K562 (cell line): ENCODE data around the gene SARS1. TPM values are rescaled to one million over a fixed set of nuclear protein-coding genes. Genes with fewer than 3 reads are reported as not detected.

Experiments used
- ATAC-seq: fragments of 200-7000 bp; cut with Tn5 transposase; 3 replicates; pipeline ENCODE4 v1.9.1; 2020; ENCODE audit warnings: moderate library complexity
- BruUV-seq: library from RNA; stranded (reverse); fragments of 400-500 nt; replicated peaks from 2 replicates; lab custom pipeline; 2021; lab: Mats Ljungman, UMichigan
- CTCF ChIA-PET: fragments of 300-600 bp; formaldehyde crosslinking; extraction: SDS; loops from one replicate; lab custom pipeline; 2021; ENCODE audit warnings: low intra/inter-chr PET ratio; lab: Yijun Ruan, JAX
- POLR2A ChIA-PET: fragments of 300-600, 350-650 bp; sonication (Branson Sonifier 250); formaldehyde crosslinking; extraction: SDS; loops from one replicate; lab custom pipeline; 2021; ENCODE audit warnings: antibody characterized with exemption, inconsistent platforms; lab: Yijun Ruan, JAX
- DNase-seq, 4 experiments: peaks; one replicate each; pipeline versions ENCODE4 v3.0.0 to v3.0.0-alpha.2; 2011 to 2018; ENCODE audit warnings: low spot score in 3 of 4, mixed read lengths in 3 of 4; ENCODE audit errors: extremely low read depth in 1 of 4
- FAIRE-seq: peaks from 2 replicates; lab custom pipeline; 2011; peaks lifted over from hg19 to GRCh38; lab: Jason Lieb, UNC
- H2AFZ ChIP-seq: 2 replicates; pipeline ENCODE4 v1.6.0; 2011; ENCODE audit warnings: low read depth, low read length, control low read depth, inconsistent platforms
- H3K27ac ChIP-seq: fragments of 200-600 bp; 3 replicates; pipeline ENCODE4 v1.8.0; 2011; ENCODE audit warnings: low read depth, mild to moderate bottlenecking, control low read depth, inconsistent platforms, low read length, moderate library complexity, mixed read lengths; ENCODE audit errors: extremely low read depth
- H3K27me3 ChIP-seq, 2 experiments: fragments of 300-600 bp in 1 of 2; 2 replicates in 1 of 2; 3 replicates in 1 of 2; pipeline versions ENCODE4 v1.6.0 to v1.8.0; 2011; ENCODE audit warnings: inconsistent platforms in 2 of 2, low read length in 2 of 2, mild to moderate bottlenecking in 1 of 2, mixed read lengths in 1 of 2, moderate library complexity in 1 of 2; ENCODE audit not compliant: control insufficient read depth in 2 of 2, insufficient read depth in 2 of 2
- H3K36me3 ChIP-seq: fragments of 300-600 bp; 3 replicates; pipeline ENCODE4 v1.8.0; 2011; ENCODE audit warnings: mild to moderate bottlenecking, low read length, inconsistent platforms; ENCODE audit not compliant: control insufficient read depth, insufficient read depth
- H3K4me1 ChIP-seq, 2 experiments: fragments of 200-600 bp in 1 of 2; replicated peaks in 1 of 2; 2 replicates in 1 of 2; 3 replicates in 1 of 2; pipeline versions ENCODE4 v1.5.1 to v1.8.0; 2011; ENCODE audit warnings: inconsistent platforms in 2 of 2, low read length in 2 of 2, mild to moderate bottlenecking in 1 of 2, mixed read lengths in 1 of 2, moderate library complexity in 1 of 2; ENCODE audit not compliant: control insufficient read depth in 2 of 2, insufficient read depth in 2 of 2
- H3K4me2 ChIP-seq: 2 replicates; pipeline ENCODE4 v1.6.1; 2011; ENCODE audit warnings: low read length, control low read depth, inconsistent platforms, mixed read lengths; ENCODE audit not compliant: insufficient read depth
- H3K4me3 ChIP-seq: fragments of 200-600 bp; sonication (generic), shearing (Covaris generic); 2 replicates; pipeline ENCODE4 v1.5.1; 2016; ENCODE audit warnings: control low read depth, inconsistent platforms
- H3K79me2 ChIP-seq: fragments of 200-600 bp; 3 replicates; pipeline ENCODE4 v1.8.0; 2011; ENCODE audit warnings: low read length, inconsistent platforms; ENCODE audit not compliant: control insufficient read depth, insufficient read depth
- H3K9ac ChIP-seq, 2 experiments: 2 replicates each; pipeline versions ENCODE4 v1.6.0 to v1.6.1; 2011; ENCODE audit warnings: low read depth in 2 of 2, low read length in 2 of 2, control low read depth in 1 of 2, inconsistent platforms in 1 of 2, mild to moderate bottlenecking in 1 of 2, mixed read lengths in 1 of 2; ENCODE audit not compliant: insufficient read depth in 1 of 2
- H3K9me1 ChIP-seq: one replicate; pipeline ENCODE4 v1.6.0; 2011; ENCODE audit warnings: inconsistent platforms, mild to moderate bottlenecking, low read length, moderate library complexity; ENCODE audit not compliant: control insufficient read depth, insufficient read depth
- H3K9me3 ChIP-seq: replicated peaks from 2 replicates; pipeline ENCODE4 v1.5.1; 2011; ENCODE audit warnings: low read depth, low read length, inconsistent platforms; ENCODE audit not compliant: control insufficient read depth, insufficient read depth
- H4K20me1 ChIP-seq: replicated peaks from 2 replicates; pipeline ENCODE4 v1.6.1; 2011; ENCODE audit warnings: low read length, inconsistent platforms, mixed read lengths; ENCODE audit not compliant: control insufficient read depth, insufficient read depth
- ARID2 ChIP-seq: fragments of 450-650 bp; IDR thresholded peaks from 2 replicates; pipeline ENCODE4 v1.6.1; 2017; ENCODE audit warnings: antibody characterized with exemption, mild to moderate bottlenecking
- ARID4B ChIP-seq: sonication (generic); formaldehyde crosslinking; IDR thresholded peaks from 2 replicates; pipeline ENCODE4 v1.8.0; 2022; ENCODE audit warnings: mild to moderate bottlenecking, missing genetic modification reagents
- BACH1 ChIP-seq: fragments of 200-800 bp; sonication (Bioruptor generic); IDR thresholded peaks from 2 replicates; pipeline ENCODE4 v1.6.1; 2016; ENCODE audit warnings: missing genetic modification characterization, missing compliant biosample characterization
- GATAD2A ChIP-seq: fragments of 450-650 bp; IDR thresholded peaks from 2 replicates; pipeline ENCODE4 v1.6.1; 2017
- MAZ ChIP-seq, 2 experiments: fragments of 450-650 bp in 1 of 2; sonication (generic) in 1 of 2; formaldehyde crosslinking; IDR thresholded peaks in 1 of 2; conservative IDR thresholded peaks in 1 of 2; 2 replicates each; pipeline versions ENCODE4 v1.4.0 to v1.5.0; 2020; ENCODE audit warnings: mild to moderate bottlenecking in 1 of 2, missing genetic modification reagents in 1 of 2
- MED1 ChIP-seq: sonication (generic); formaldehyde crosslinking; IDR thresholded peaks from 2 replicates; pipeline ENCODE4 v1.8.1; 2023; ENCODE audit warnings: missing genetic modification reagents, borderline replicate concordance
- NFXL1 ChIP-seq: fragments of 450-650 bp; formaldehyde crosslinking; IDR thresholded peaks from 2 replicates; pipeline ENCODE4 v1.4.0; 2021; ENCODE audit warnings: mild to moderate bottlenecking
- RAD21 ChIP-seq, 2 experiments: fragments of 250-450 bp in 1 of 2; fragments of 450-650 bp in 1 of 2; sonication (Bioruptor Pico) in 1 of 2; formaldehyde crosslinking in 1 of 2; IDR thresholded peaks in 1 of 2; conservative IDR thresholded peaks in 1 of 2; 2 replicates each; pipeline versions ENCODE4 v1.4.0 to v1.8.0; 2020 to 2022; ENCODE audit warnings: mild to moderate bottlenecking in 2 of 2, moderate library complexity in 1 of 2
- ZBTB33 ChIP-seq: sonication (generic); formaldehyde crosslinking; IDR thresholded peaks from 2 replicates; pipeline ENCODE4 v1.8.1; 2023; ENCODE audit warnings: mild to moderate bottlenecking, missing genetic modification reagents
- ZNF75A ChIP-seq: fragments of 450-650 bp; formaldehyde crosslinking; IDR thresholded peaks from 2 replicates; pipeline ENCODE4 v1.4.0; 2020; ENCODE audit warnings: mild to moderate bottlenecking
- WGBS: fragments of 100-300 bp; shearing (Covaris generic); methylation state at CpG from one replicate; pipeline ENCODE4 v1.1.6; 2016; ENCODE audit warnings: low coverage, mixed read lengths; ENCODE audit not compliant: insufficient coverage; ENCODE audit errors: missing lambda C conversion rate; 5-methylcytosine and 5-hydroxymethylcytosine counted together
- in situ Hi-C: fragments of 300-500 bp; cut with MboI; formaldehyde crosslinking; loops from 4 replicates; pipeline ENCODE4 v1.15.0; 2018; ENCODE audit warnings: inconsistent platforms, mixed read lengths
- intact Hi-C: fragments of 100-400 bp; cut with micrococcal nuclease; formaldehyde crosslinking; loops from 2 replicates; pipeline ENCODE4 v1.14.2; 2022
- polyA plus RNA-seq, 8 experiments: library from polyadenylated mRNA; depleted of rRNA in 4 of 8; stranded (reverse) in 5 of 8; unstranded in 3 of 8; fragments of >200 nt; fragmentation: Nextera tagmentation in 2 of 8; fragmentation: Illumina TruSeq in 1 of 8; extraction: Ambion mirVana in 2 of 8; extraction: Trizol in 1 of 8; gene quantifications; 2 replicates each; pipeline versions ENCODE4 v1.2.1 to v1.2.3, GENCODE V29; 2011 to 2014; ENCODE audit warnings: inconsistent platforms in 1 of 8, missing spikeins in 1 of 8
- total RNA-seq, 7 experiments: library from RNA; depleted of rRNA in 6 of 7; stranded (reverse); fragments of >200 nt in 6 of 7; fragmentation: Illumina TruSeq in 2 of 7; extraction: Trizol in 2 of 7; gene quantifications; 2 replicates each; pipeline versions ENCODE4 v1.2.1 to v1.2.3, GENCODE V29; 2011 to 2021; ENCODE audit warnings: low replicate concordance in 1 of 7

The SARS1 gene
- total and polyA plus RNA-seq, 9 of the 15 experiments (the other 6 are each of a cell fraction or from before 2014, with no cell fraction given) = 221 to 623 (median 254) TPM

GRCh38 chr1:109193653-109194590 lies 19.8 kb upstream of the SARS1 start:
- in situ Hi-C loops = no loop called here
- Histone ChIP-seq H3K27ac (no peak overlapping the region), H3K9me3 (no peaks in the 10 kb centered on the region), H3K4me3 (no peak overlapping the region), H3K79me2 (no peaks in the 10 kb centered on the region), H3K9me1 (peaks cover 4% of the 10 kb centered on the region), H2AFZ (peak overlapping the region; percentile 77), H3K4me2 (no peak overlapping the region), H3K4me1 (peaks cover 19 to 50% of the 10 kb centered on the region in 2 experiments), H3K9ac (no peak overlapping the region), H3K27me3 (no peaks in the 10 kb centered on the region), H3K36me3 (no peaks in the 10 kb centered on the region), H4K20me1 (no peaks in the 10 kb centered on the region)
- 23% methylated on average over 14 of the region's 14 CpGs for WGBS
- intact Hi-C loops = loop anchor here (1.0 to 5.0 kb wide), 3 partner anchors 62 to 367 kb away; a partner anchor contains a TSS
- no TSS peak for BruUV-seq
- FAIRE-seq = peak; percentile 92
- DNase-seq = peak; percentile 83 to 87 (median 84)
- POLR2A ChIA-PET = interaction anchor here (0.6 to 1.9 kb wide), 6 partner anchors 12 to 77 kb away, joined by 3 to 9 read pairs (median 4); partner anchors contain the start of gene SARS1
- ATAC-seq = peak; percentile 69
- CTCF ChIA-PET = no interaction called here
- TF ChIP-seq GATAD2A (peak; percentile 36; the same call in 1 of the 2 replicates), ARID2 (peak; percentile 76), MED1 (CRISPR knock-in tag) (no peak), NFXL1 (CRISPR knock-in tag) (no peak), BACH1 (no peak), ZBTB33 (CRISPR knock-in tag) (peak; percentile 58), ZNF75A (CRISPR knock-in tag) (no peak), RAD21 (CRISPR knock-in tag; conservative IDR thresholded peaks at IDR 0.05 in 1 of 2, IDR thresholded peaks at IDR 0.05 in 1 of 2) (peak; percentile 86 to 89), ARID4B (CRISPR knock-in tag) (no peak), MAZ (CRISPR knock-in tag; conservative IDR thresholded peaks at IDR 0.05 in 1 of 2, IDR thresholded peaks at IDR 0.05 in 1 of 2) (0 out of 4 replicates have a peak, but pooled peaks of 1 of the 2 experiments have one; percentile 17)
